ENCODE measurements around the gene KLHDC10. TPM values are rescaled to one million over a fixed set of nuclear protein-coding genes. Genes with fewer than 3 reads are reported as not detected.

Gene KLHDC10
- total RNA-seq, 1 donor from 2014 or later = 13.5 TPM

DNA sequence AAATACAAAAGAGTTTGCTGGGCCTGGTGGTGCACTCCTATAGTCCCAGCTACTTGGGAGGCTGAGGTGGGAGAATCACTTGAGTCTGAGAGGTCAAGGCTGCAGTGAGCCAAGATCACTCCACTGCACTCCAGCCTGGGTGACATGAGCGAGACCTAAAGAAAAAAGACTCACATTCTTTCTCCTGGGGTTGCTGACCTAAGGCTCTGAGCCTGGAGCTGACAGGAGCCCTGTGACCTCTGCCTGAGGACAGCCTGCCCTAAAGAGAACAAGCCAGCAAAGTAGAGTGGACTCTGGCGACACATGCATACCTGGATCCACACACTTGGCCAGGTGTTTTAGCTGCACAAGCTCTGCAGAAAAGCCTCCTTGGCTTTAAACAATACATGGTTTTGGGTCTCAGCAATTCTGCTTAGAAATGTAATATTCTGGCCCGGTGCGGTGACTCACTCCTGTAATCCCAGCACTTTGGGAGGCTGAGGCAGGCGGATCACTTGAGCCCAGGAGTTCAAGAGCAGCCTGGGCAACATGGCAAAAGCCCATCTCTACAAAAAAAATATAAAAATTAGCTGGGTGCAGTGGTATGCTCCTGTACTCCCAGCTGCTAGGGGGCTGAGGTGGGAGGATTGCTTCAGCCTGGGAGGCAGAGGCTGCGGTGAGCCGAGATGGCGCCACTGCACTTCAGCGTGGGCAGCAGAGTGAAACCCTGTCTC is 76.5 kb downstream of the KLHDC10 start:
- H3K9me3 ChIP-seq = no peaks in the 10 kb centered on the region
- no peak overlapping the region for H3K27ac ChIP-seq
- no peaks in the 10 kb centered on the region for H3K27me3 ChIP-seq
- peaks cover 8% of the 10 kb centered on the region for H3K4me1 ChIP-seq
- no peaks in the 10 kb centered on the region for H3K36me3 ChIP-seq
- TF ChIP-seq POLR2A (IDR thresholded peaks at IDR 0.05) = no peak
- no peak for TF ChIP-seq POLR2AphosphoS5 (IDR thresholded peaks at IDR 0.05; ENCODE audit: insufficient read depth in 1 of 2, low read depth in 1 of 2)
- no peak for TF ChIP-seq CTCF (IDR thresholded peaks at IDR 0.05)
- DNase-seq (ENCODE audit: extremely low spot score in 2 of 2) = no peak
- H3K4me3 ChIP-seq = no peak overlapping the region
- intact Hi-C loops (cut with DNase I) = no loop called here

- no peak for DNase-seq (ENCODE audit: extremely low spot score in 2 of 2)
Observed at GRCh38 chr7:130147710-130148325, 77.5 kb downstream of the KLHDC10 start.

GRCh38 chr7:130148561-130148960 is 78.2 kb downstream of the KLHDC10 start:
- no peak overlapping the region for H3K27ac ChIP-seq
- DNase-seq (ENCODE audit: extremely low spot score in 2 of 2) = no peak

More at GRCh38 chr7:130147710-130148325, 77.5 kb downstream of the KLHDC10 start:
- H3K36me3 ChIP-seq = no peaks in the 10 kb centered on the region
- intact Hi-C loops (cut with DNase I) = no loop called here
- H3K9me3 ChIP-seq = no peaks in the 10 kb centered on the region
- TF ChIP-seq POLR2A (IDR thresholded peaks at IDR 0.05) (no peak), CTCF (IDR thresholded peaks at IDR 0.05) (no peak), POLR2AphosphoS5 (IDR thresholded peaks at IDR 0.05; ENCODE audit: insufficient read depth in 1 of 2, low read depth in 1 of 2) (no peak)
- H3K27me3 ChIP-seq = no peaks in the 10 kb centered on the region
- peaks cover 1% of the 10 kb centered on the region for H3K4me1 ChIP-seq
- H3K27ac ChIP-seq = no peak overlapping the region
- H3K4me3 ChIP-seq = no peak overlapping the region

DNA sequence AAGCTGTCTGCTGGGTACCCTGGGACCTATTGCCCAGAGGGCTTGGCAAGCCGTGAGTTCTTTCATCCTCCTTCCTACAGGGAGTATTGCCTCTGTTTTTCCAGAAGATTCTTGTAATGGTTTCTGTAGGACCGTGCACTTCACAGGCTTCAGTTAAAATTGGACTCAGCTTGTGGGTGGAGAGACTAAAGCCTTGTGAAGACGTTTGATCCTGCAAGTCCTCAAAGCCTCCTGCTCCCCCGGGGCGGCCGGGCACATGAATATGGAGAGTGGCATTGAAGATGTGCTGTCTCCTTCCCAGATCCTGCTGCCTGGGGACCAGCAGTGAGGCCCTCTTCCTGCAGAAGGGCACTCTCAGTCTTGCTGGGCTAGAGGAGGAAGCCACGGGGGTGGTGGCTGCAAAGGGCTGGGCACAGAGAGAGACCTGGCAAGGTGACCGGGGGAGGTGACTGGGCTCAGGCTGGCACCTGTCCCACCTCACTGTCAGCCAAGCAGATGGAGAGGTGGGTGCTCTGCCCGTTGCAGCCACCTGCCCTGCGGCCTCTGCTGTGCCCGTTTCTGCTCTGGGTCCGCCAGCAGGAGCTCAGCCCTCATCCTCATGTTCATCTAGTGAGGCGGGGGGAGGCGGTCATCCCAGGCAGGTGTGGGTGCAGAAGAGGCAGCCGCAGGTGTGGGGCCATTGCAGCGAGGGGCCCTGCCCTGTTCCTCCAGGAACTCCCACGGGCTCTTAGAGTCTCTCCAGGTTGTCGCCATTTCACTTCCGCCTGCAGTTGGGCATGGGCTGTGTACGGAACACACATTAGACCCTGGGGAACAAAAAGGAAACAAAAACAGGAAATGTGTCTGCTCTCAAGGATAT is 79.2 kb downstream of the KLHDC10 start:
- Histone ChIP-seq H3K4me1 (peaks cover 12% of the 10 kb centered on the region), H3K9me3 (no peaks in the 10 kb centered on the region), H3K27me3 (no peaks in the 10 kb centered on the region), H3K27ac (no peak overlapping the region), H3K36me3 (no peaks in the 10 kb centered on the region), H3K4me3 (no peak overlapping the region)
- no peak for TF ChIP-seq POLR2AphosphoS5 (IDR thresholded peaks at IDR 0.05; ENCODE audit: insufficient read depth in 1 of 2, low read depth in 1 of 2)
- intact Hi-C loops (cut with DNase I) = no loop called here
- no peak for DNase-seq (ENCODE audit: extremely low spot score in 2 of 2)

More at GRCh38 chr7:130148561-130148960, 78.2 kb downstream of the KLHDC10 start:
- no peak for TF ChIP-seq CTCF (IDR thresholded peaks at IDR 0.05)
- H3K36me3 ChIP-seq = no peaks in the 10 kb centered on the region
- intact Hi-C loops (cut with DNase I) = no loop called here
- H3K4me3 ChIP-seq = no peak overlapping the region
- peaks cover 9% of the 10 kb centered on the region for H3K4me1 ChIP-seq
- no peaks in the 10 kb centered on the region for H3K27me3 ChIP-seq
- no peaks in the 10 kb centered on the region for H3K9me3 ChIP-seq

- TF ChIP-seq CTCF (IDR thresholded peaks at IDR 0.05) (no peak), POLR2A (IDR thresholded peaks at IDR 0.05) (no peak), POLR2AphosphoS5 (IDR thresholded peaks at IDR 0.05; ENCODE audit: insufficient read depth in 1 of 2, low read depth in 1 of 2) (no peak)
- no peaks in the 10 kb centered on the region for H3K36me3 ChIP-seq
- H3K27me3 ChIP-seq = no peaks in the 10 kb centered on the region
- no peaks in the 10 kb centered on the region for H3K9me3 ChIP-seq
- peaks cover 12% of the 10 kb centered on the region for H3K4me1 ChIP-seq
- no peak for DNase-seq (ENCODE audit: extremely low spot score in 2 of 2)
- no peak overlapping the region for H3K27ac ChIP-seq
- intact Hi-C loops (cut with DNase I) = no loop called here
- no peak overlapping the region for H3K4me3 ChIP-seq
Observed at GRCh38 chr7:130150587-130150986, 80.3 kb downstream of the KLHDC10 start.

All from vagina (tissue), 2 donors.